Measurements from ENCODE around the gene OSTN.
A peak's percentile ranks its signal among the peaks of the same experiment; 100 is the strongest.

The OSTN gene

GRCh38 chr3:191235331-191236314 lies 36.6 kb downstream of the OSTN start:
- DNase-seq = peak; percentile 70

GRCh38 chr3:191236646-191237045 lies 37.6 kb downstream of the OSTN start:
- DNase-seq = no peak

GRCh38 chr3:191237047-191237882 lies 38.2 kb downstream of the OSTN start:
- DNase-seq = peak; percentile 19

- DNase-seq = no peak
These were observed 39.3 kb downstream of the OSTN start for GRCh38 chr3:191238321-191238817.

- no peak for DNase-seq
These were observed 40.5 kb downstream of the OSTN start for GRCh38 chr3:191239407-191240031.

- no peak for DNase-seq
These were observed 41.4 kb downstream of the OSTN start for GRCh38 chr3:191240486-191240885.

- DNase-seq = no peak
These were observed 45.3 kb downstream of the OSTN start for GRCh38 chr3:191244242-191244867.

- peak; percentile 86 for DNase-seq
These were observed 47.0 kb downstream of the OSTN start for GRCh38 chr3:191246034-191246433.

- DNase-seq = no peak
These were observed 47.6 kb downstream of the OSTN start for GRCh38 chr3:191246630-191247029.

- peak; percentile 51 for DNase-seq
These were observed 54.2 kb downstream of the OSTN start for GRCh38 chr3:191253089-191253799.

- DNase-seq = peak; percentile 40
These were observed 55.2 kb downstream of the OSTN start for GRCh38 chr3:191254098-191254873.

- DNase-seq = no peak
These were observed 56.1 kb downstream of the OSTN start for GRCh38 chr3:191255156-191255555.

GRCh38 chr3:191256405-191256804 lies 57.4 kb downstream of the OSTN start:
- DNase-seq = no peak

- DNase-seq = no peak
These were observed 58.2 kb downstream of the OSTN start for GRCh38 chr3:191257286-191257685.

- DNase-seq = no peak
These were observed 60.4 kb downstream of the OSTN start for GRCh38 chr3:191259486-191259885.

GRCh38 chr3:191260431-191261303 lies 61.6 kb downstream of the OSTN start:
- no peak for DNase-seq

- DNase-seq = no peak
These were observed 62.2 kb downstream of the OSTN start for GRCh38 chr3:191261304-191261638.

GRCh38 chr3:191262650-191263049 lies 63.6 kb downstream of the OSTN start:
- no peak for DNase-seq

- no peak for DNase-seq
These were observed 64.3 kb downstream of the OSTN start for GRCh38 chr3:191263365-191263764.

- no peak for DNase-seq
These were observed 64.8 kb downstream of the OSTN start for GRCh38 chr3:191263850-191264249.
